ENCODE data around the gene RNFT2.
"Not testable (repeated sequence)": the region's sequence is repeated elsewhere in the genome, so short reads cannot be mapped to it uniquely, and the experiment has no call there.

The RNFT2 gene

DNA sequence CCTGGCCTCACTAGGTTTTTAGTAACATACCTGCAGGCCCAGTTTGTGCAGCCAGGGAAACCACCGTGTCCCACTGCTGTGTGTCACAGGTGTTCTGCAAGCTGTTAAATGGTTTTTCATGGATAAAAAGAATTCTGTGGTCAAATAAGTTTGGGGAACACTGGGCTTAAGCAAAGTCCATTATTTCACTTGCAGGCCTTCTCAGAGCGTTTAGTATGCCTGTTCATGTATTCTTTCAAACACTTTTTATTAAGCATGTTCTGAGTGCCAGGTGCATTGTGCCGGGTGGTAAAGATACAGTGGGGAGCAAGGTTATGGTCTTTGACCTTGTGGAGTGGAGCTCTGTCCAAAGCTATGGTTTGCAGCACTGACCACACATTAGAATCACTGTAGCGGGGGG lies 7.4 kb downstream of the RNFT2 start:
- no peak for DNase-seq (ENCODE audit: low spot score)

DNA sequence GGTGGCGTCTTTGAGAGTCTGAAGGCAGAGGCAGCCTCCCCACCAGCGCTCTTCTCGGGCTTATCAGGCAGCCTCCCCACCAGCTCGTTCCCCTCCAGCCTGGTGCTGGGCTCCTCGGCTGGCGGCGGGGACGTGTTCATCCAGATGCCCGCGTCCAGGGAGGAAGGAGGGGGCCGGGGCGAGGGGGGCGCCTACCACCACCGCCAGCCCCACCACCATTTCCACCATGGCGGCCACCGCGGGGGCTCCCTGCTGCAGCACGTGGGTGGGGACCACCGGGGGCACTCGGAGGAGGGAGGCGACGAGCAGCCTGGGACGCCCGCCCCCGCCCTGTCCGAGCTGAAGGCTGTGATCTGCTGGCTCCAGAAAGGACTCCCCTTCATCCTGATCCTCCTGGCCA lies 11.8 kb downstream of the RNFT2 start:
- no peak for DNase-seq (ENCODE audit: low spot score)

DNA sequence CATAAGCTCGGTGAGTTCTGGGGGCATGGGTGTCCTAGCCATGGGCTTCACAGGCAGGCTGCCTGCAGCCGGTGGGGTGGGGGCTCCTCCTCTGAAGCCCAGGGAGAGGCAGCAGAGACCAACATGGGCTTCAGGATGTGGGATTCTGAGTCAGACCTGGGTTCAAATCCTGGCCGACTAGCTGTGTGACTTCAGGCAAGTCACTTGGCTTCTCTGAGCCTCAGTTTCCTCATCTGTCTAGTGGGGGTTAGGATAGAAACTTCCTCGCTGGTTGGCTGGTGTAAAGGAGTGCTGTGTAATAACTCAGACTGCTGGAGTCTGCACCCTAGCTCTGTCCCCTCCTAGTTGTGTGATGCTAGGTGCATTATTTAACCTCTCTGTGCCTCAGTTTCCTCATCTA lies 12.2 kb downstream of the RNFT2 start:
- no peak for DNase-seq (ENCODE audit: low spot score)

DNA sequence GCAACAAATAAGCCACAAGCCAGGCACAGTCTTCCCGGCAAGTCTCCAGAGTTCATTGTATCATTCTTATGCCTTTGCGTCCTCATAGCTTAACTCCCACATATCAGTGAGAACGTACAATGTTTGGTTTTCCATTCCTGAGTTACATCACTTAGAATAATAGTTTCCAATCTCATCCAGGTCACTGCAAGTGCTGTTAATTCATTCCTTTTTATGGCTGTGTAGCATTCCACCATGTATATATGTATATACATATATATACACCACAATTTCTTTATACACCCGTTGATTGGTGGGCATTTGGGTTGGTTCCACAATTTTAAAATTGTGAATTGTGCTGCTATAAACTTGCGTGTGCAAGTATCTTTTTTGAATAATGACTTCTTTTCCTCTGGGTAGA lies 16.0 kb downstream of the RNFT2 start:
- not testable (repeated sequence) for DNase-seq (ENCODE audit: low spot score)

DNA sequence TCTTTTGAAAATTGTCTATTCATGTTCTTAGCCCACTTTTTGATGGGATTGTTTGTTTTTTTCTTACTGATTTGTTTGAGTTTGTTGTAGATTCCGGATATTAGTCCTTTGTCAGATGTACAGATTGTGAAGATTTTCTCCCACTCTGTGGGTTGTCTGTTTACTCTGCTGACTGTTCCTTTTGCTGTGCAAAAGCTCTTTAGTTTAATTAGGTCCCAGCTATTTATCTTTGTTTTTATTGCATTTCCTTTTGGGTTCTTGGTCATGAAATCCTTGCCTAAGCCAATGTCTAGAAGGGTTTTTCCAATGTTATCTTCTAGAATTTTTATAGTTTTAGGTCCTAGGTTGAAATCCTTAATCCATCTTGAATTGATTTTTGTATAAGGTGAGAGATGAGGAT lies 16.7 kb downstream of the RNFT2 start:
- not testable (repeated sequence) for DNase-seq (ENCODE audit: low spot score)

DNA sequence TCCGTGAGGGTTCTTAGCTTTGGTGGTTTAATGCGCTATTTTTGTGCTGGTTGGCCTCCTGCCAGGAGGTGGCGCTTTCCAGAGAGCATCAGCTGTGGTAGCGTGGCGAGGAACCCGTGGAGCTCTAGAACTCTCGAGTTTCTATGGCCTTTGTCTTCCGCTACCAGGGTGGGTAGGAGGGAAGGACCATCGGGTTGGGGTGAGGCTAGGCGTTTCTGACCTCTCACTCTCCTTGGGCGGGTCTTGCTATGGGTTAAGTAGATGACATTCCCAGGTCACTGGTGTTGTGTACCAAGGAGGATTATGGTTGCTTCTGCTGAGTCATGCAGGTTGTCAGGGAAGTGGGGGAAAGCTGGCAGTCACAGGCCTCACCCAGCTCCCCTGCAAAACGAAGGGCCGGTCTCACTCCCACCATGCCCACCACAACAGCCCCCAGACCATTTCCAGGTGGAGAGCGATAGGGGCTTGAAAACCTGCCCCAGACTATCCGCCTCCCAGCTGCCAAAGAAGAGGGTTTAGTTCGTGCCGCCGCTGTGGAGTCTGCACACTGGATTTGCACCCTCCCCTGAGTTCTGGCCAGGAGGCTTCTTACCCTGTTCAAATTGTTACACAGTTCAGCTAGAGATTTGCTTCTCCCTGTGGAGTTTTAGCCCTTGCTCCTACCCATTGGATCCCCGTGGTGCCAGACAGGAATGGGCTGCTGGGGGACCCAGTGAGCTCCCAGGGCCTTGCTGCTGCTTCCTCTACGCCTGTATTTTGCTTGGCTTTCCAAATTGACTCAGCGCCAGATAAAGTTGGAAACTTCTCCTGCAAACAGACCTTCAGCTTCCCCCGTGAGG lies 21.9 kb downstream of the RNFT2 start:
- DNase-seq (ENCODE audit: low spot score) = no peak

DNA sequence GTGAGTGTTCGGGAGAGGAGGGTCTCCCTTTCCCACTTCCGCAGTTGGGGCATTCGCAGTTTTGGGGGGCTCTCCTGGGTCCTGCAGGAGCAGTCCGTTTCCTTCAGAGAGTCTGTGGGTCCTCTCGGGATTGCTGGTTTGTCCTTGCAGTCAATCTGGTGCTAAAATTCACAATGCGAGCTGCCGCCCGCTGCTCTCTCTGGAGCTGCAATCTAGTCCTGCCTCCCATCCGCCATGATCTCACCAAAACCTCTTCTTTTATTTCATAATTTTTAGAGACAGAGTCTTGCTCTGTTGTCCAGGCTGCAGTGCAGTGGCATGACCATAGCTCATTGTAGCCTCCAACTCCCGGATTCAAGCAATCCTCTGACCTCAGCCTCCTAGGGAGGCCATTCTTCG lies 22.5 kb downstream of the RNFT2 start:
- no peak for DNase-seq (ENCODE audit: low spot score)

DNA sequence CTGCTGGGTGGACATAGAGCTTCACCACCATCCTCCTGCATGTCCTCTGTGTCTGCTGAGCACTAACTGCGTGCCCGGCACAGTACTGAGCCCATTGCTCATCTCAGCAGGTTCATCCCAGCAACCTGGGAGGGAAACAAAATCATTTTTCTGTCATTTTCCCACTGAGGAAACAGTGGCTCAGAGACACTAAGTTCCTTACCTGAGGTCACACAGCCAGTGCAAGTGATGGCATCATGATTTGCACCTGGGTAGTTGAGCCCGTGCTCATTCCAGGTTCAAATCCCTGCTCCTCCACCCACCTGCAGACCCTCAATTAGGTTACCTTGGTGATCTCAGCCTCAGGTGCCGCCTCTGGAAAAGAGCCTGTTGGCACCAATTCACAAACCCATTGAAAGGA lies 23.4 kb downstream of the RNFT2 start:
- no peak for DNase-seq (ENCODE audit: low spot score)

DNA sequence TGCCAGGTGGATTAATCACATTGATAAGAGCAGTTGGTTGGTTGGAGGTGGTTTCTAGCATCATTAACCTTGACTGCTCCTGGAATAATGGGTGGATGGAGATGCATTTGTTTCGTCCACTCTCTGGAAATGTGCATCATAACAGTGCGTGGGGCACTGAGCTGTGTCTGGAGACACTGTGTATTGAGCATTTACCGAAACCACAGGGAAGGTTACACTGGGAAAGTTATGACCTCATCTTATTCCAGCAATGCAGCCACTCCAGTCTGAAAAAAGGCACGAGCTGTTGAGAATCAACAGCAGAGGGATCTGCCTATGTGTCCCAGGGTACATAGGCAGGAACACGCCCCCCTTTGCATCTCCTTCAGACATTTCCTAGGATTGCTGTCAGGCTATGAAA lies 27.2 kb downstream of the RNFT2 start:
- peak; percentile 14 for DNase-seq (ENCODE audit: low spot score)

DNA sequence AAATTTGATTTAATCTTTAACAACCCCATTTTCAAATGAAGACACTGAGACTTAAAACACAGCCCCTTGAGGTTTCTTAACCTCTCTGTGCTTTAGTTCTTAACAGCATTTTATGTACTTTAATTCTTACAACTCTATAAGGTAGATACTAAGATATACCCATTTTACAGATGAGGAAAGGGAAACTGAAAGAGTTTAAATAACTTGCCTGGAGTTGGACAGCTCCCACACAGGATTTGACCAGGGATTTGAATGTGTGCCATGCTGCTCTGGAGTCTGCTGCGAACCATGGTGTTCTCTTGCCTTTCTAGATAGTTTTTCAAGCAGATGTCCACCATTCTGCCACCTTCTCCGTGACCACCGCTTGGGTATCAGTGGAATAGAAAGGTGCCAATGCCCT lies 28.2 kb downstream of the RNFT2 start:
- DNase-seq (ENCODE audit: low spot score) = no peak

DNA sequence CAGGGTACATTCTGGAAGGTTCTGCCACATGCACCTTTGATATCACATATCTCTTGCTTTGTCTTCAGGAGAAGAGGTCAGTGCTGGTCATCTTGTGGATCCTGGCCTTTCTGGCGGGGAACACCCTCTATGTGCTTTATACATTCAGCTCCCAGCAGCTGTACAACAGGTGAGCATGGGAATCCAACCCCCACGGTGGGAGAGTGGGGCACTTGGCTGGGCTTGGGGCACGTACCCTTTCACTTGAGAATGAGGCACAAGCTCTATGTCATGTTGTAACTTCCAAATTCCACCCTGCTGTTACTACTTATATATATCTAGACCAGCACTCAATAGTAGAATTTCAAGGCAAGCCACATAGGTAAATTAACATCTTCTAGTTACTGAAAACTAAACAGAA lies 28.6 kb downstream of the RNFT2 start:
- no peak for DNase-seq (ENCODE audit: low spot score)

DNA sequence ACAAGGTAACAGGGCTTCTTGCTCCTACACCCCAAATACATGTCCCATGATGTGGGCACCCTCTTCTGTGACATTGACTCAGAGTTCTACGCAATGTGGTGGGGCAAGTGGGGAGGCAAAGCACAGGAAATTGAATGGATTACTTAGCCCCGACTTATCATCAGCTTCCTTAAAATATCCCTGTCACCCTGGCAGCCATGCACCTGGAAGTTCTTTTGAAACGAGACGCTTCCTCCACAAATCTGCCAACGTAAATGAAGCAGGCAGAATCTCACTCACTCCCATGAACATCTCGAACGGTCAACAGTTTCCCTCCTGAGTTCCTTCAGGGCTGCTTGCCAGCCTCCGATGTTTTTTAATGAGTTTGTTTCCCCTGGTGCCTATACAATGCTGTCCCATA lies 33.5 kb downstream of the RNFT2 start:
- DNase-seq (ENCODE audit: low spot score) = no peak

DNA sequence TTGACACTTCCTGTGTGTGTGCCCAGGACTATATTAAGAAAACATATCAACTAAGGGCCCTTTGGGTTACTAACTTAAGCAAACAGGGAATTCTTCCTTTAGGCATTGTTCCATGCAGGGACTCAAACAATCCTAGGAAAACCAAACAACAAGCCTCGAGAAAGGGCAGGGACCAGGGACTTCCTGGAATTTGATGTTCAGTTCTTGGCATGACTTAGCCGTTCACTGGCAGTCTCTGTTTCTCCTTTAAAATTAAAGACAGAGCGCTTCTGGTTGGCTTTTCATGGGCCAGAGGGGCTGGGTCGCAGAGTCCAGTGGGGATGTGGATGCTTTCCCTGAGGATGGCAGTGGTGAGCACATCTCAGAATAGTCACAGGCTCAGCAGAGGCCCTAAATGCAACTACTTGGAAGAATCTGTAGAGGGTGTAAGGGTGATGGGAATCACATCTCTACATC lies 35.2 kb downstream of the RNFT2 start:
- DNase-seq (ENCODE audit: low spot score) = peak; percentile 30

DNA sequence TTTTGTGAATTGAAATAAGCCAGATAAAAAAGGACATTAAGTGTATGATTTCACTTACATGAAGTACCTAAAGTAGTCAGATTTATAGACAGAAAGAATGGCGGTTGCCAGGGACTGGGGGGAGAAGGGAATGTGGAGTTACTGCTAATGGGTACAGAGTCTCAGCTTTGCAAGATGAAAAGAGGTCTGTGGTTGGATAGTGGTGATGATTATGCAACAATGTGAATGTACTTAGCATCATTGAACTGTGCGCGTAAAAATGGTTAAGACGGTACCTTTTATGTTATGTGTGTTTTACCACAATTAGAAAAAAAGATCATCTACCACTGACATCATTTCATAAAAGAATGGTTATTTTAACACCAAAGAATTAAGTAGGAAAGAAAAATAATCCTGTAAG lies 35.9 kb downstream of the RNFT2 start:
- no peak for DNase-seq (ENCODE audit: low spot score)

DNA sequence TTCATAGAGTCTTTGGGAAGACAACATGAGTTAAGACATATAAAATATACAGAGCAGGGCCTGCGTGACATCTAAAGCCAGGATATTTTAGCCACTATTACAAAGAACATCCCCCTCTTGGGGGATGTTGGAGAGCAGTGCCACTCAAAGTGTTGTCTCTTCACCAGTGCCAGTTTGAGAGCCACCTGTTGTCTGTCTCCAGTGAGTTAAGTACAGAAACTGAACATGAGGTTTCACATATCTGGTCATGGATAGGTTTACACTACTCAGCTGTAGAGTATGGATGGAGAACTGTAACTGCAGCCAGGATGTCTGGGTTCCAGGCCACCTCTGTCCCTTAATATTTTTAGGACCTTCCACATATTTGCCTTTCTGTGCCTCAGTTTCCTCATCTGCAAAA lies 39.1 kb downstream of the RNFT2 start:
- no peak for DNase-seq (ENCODE audit: low spot score)

DNA sequence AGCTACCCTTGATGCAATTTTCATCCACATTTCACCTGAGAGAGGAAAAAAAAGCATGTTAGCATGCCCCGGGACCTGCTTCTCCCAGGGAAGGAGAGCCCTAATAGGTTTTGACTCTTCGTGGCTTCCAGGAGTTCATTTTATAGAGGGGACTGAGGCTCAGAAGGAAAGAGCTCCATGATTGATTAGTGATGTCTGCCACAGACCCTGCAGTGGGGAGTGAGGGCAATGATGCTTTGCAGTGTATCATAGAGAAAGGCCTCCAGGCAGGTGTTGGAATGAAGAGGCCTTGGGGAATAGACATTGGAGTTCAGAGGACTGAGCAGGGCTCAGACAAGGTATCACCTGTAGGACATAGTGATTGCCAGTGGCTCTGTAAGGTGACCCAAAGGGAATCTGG lies 41.5 kb downstream of the RNFT2 start:
- DNase-seq (ENCODE audit: low spot score) = no peak

DNA sequence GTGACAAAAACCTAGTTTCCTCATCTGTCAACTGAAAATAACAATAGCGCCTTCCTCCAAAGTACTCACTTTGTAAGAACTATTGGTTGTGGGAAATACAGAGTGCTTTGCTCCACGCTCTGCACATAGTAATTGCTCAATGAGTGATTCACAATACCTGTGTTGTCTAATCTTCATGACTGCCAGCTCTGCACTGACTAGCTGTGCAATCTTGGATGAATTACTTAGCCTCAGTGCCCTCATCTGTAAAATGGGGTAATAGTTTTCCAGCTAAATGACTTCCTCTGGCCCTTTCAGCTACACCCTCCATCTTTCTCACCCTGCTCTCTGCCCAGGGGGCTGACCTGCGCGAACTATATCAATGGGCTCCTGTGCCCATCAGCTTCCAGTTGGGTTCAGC lies 42.8 kb downstream of the RNFT2 start:
- no peak for DNase-seq (ENCODE audit: low spot score)

DNA sequence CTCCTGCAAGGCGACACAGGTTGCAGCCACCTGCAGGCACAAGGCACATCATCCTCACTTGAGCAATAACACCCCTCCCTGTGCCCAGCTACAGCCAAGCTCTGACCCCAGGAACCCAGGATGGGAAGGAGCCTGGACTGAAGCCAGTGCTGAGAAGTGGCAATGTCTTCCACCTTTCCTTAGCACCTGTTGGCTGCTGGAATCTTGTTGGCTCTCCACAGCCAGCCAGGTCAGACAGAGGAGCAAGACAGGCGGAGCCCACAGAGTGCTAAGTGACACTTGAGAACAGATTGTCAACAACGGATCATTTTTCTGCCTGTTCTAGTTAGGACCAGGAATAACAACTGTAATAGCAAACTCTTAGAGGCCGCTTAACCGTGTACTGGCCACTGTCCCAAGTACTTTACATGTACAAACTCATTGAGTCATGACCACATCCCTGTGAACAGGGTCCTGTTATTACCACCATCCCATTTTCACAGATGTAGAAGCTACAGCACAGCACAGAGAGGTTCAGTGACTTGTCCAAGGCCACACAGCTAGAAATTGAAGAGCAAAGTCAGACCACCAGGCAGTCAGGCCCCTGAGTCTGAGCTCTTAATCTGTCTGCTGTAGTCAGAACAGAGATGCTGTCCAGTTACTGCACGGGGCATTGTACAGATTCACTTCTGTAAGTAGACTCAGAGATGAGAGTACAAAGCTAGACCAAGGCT lies 45.6 kb downstream of the RNFT2 start:
- DNase-seq (ENCODE audit: low spot score) = no peak

DNA sequence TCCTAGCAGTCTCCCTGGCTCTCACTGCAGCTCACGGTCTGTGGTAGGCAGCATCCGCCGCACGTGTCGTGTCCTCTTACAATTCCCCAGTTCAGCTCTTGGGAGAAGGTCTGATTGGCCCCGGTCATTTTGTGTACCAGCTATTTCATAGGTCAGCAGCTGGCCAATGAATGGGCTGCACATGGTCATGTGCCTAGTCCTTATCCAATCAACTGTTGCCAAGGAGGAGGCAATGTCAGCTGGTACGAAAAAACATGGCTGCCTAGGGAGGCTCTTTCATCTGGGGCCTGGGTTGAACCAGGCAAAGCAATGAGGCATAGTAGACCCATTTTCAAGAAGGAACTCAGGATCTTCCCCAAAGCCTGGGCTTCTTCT lies 46.1 kb downstream of the RNFT2 start:
- no peak for DNase-seq (ENCODE audit: low spot score)

DNA sequence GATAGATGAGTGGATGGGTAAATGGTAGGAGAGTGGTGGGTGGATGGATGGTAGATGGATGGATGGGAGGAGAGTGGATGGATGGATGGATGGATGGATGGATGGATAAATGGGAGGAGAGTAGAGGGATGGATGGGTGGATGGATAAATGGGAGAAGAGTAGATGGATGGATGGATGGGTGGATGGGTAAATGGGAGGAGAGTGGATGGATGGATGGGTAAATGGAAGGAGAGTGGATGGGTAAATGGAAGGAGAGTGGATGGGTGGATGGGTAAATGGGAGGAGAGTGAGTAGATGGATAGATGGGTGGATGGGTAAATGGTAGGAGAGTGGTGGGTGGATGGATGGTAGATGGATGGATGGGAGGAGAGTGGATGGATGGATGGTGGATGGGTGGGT lies 51.4 kb downstream of the RNFT2 start:
- DNase-seq (ENCODE audit: low spot score) = not testable (repeated sequence)

DNA sequence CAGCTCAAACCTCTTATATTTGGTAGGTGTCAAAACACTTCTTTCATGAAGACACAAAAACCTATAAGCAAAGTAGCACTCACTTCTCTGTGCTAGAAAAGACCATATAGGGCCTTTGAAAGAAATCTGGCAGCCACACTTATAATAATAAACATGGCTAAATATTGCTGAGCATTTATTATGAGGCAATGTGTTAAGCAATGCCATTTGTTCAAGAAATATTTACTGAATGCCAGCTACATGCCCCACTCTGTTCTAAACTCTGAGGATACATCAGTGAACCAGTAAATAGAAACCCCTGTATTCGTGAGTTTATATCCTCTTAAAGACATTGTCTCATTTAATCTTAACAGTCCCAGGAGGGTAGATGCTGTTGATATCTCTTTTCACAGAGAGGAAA lies 52.0 kb downstream of the RNFT2 start:
- DNase-seq (ENCODE audit: low spot score) = no peak

DNA sequence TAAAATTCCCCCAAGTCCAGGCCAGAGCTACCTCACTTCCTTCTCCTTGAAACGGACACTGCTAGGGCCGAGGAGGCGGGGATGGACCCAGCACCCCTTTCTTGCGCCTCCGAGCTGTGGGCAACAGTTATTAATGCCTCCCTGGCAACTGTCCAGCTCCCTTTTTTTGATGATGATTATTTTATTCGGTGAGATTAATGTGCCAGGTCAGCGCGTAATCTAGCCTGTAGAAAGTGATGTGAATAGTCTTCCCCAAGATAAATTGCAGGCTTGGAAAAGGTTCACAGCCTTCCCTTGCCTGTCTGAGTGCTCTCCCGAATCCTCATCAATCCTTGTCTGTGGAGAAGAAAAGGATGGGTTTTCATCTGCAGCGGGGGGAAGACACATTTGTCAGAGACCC lies 54.3 kb downstream of the RNFT2 start:
- DNase-seq (ENCODE audit: low spot score) = no peak

DNA sequence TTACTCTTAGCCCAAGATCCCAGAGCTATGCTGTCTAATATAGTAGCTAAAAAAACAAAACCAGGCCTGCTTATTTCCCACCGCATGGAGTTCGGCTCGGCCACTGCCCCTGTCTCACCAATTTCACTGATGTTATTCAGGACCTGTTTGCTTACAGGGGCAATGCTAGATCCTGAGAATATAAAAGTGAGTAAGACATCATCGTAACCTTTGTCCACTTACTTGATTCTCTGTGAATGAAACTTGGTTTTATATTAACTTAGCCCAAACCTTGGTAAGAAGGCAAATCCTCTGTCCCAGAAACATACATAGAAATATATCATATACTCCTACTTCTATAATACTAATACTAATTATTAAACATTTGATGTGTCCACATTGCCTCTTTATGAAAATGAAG lies 56.6 kb downstream of the RNFT2 start:
- no peak for DNase-seq (ENCODE audit: low spot score)

DNA sequence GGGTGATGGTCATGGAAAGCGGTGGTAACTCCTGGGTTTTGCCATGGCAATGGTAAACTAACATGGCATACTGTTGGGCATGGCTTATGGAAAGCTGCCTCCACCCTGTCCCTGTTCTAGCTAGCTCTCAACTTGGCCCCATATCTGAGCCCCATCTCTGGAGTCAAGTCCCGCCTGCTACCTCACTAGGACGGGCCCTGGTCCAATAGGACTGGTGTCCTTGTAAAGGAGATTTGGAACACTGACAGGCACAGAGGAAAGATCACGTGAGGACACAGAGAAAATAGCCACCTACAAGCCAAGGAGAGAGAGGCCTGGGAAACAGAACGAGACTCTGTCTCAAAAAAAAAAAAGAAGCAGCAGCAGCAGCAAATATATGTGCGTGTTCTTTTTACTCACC lies 59.8 kb downstream of the RNFT2 start:
- no peak for DNase-seq (ENCODE audit: low spot score)

Data from AG08395 (cell line).